Activated T-cell treated with anti-CD3 and anti-CD28 coated beads for 1 hour (primary cell): ENCODE data around the gene UPK2.
"Not testable (repeated sequence)": the region's sequence is repeated elsewhere in the genome, so short reads cannot be mapped to it uniquely, and the experiment has no call there.

Source experiments
- DNase-seq: peaks from one replicate; pipeline ENCODE4 v3.0.0-alpha.2; 2020; ENCODE audit warnings: low read depth

Gene UPK2

DNA sequence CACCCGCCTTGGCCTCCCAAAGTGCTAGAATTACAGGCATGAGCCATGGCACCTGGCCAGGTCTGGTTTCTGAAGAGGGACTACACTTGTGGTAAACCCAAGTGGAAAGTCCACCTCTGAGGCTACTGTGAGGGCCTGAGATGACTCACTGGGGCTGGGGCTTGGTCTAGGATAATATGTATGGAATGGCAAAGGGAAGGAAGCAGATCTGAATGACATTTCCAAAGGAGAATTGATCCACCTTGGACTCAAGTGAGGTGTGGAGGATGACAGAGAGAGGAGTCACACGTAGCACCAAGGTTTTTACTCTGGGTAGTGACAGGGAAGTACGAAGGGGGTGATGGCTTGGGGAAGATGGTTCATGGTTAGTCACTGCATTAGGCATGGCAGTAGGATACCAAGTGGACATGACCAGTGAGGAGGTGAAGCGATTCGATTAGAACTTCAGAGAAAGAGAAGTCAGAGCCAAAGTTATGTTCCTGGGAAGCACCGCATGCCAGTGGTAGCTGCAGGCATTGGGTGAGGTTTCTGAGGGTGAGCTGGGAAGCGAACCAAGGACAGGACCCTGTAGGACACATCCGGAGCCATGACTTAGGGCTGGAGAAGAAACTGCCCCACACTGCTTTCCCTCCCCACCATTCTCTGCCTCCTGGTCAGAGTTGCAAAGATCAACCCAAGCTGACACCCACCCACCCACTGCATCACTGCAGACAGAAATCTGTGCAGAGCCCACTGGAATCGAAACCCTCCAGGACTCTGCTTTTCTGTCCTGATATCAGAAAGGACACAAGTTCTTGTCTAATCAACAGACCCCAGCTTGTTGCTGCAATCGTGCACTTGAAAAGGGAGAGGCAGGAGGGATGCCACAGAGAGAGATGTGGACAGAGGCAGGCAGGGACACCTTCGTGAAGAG, 17.4 kb upstream of the UPK2 start:
- DNase-seq = no peak

DNA sequence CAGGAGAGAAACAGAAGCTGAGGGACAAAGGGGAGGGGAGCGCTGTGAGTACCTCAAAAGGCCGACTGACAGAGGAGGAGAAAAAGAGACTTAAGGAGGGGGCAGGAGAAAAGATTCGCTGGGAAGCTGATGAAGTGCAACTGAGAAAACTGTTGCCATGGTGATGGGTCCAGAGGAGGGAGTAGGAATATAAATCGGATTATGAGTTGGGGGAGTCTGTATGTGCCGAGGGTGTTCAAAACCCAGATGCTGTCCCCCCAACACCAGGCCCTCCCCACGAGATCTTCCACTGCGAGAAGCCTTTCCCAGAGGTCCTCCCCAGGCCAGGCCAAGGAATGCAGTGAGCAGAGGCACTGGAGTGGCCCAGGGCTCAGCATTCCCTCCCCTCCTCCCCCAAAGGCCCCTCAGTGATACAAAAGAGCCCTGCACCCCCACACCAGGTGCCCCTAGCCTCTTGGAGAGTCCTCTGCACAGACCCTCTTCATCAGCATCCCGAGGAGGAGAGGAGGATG, 16.6 kb upstream of the UPK2 start:
- no peak for DNase-seq

DNA sequence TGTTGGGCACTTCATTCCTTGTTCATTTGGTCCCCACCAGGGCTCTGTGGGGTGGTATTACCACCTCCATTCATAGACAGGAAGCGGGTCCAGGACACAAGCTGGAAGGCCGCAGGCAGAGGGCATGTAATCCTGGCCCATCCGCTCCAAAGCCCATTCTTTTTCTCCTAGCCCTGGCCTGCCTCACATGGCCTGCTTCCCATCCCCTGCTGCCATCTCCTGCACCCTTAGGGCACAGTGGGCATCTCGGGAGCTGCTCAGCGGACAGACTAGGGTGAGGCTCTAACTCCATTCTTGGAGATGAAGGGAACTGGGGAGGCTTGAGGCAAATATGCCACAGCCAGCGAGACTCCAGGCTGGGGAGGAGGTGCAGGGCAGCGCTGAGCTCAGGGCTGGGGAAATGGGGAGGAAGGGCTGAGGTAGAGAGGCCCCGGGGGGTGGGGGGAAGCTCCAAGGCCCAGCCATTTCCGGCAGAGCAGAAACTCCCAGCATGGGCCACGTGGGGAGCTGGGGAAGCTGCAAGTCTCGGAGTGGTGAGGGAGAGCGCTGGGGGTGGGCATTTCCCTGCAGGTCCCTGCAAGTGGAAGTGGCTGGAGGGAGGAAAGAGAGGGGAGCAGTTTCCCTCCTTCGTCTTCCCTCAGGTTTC, 16.0 kb upstream of the UPK2 start:
- DNase-seq = no peak

DNA sequence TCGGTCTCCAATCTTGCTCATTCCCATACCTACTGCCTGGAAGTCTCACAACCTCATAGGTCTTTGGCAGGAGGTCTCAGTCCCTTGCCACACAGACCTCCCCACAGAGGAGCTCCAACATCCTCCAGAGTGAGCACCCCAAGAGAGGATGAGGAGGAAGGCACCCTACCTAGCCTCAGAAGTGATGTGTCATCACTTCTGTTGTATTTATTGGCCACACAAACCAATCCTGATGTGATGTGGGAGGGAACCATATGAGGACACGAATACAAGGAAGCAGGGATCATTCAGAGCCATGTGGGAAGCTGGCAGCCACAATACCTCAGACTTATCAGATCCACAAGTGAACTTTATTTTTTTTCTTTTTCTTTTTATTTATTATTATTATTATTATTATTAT, 9.0 kb upstream of the UPK2 start:
- DNase-seq = no peak

DNA sequence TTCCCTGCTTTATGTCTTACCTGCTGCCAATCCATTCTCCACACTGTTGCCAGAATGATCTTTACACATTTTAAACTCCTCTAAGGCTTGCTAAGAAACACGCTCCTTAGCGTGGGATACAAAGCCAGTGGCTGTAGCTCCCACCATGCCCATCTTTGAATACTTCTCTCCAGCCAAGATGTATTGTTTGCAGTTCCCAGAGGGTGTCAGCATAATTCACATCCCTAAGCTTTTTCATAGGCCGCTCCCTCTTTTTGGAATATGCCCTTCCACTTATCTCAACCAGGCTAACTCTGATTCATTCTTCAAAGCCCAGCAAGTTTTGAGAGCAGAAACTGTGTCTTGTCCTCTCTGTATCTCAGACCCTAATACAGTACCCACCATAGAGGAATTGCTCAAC, 8.1 kb upstream of the UPK2 start:
- no peak for DNase-seq

DNA sequence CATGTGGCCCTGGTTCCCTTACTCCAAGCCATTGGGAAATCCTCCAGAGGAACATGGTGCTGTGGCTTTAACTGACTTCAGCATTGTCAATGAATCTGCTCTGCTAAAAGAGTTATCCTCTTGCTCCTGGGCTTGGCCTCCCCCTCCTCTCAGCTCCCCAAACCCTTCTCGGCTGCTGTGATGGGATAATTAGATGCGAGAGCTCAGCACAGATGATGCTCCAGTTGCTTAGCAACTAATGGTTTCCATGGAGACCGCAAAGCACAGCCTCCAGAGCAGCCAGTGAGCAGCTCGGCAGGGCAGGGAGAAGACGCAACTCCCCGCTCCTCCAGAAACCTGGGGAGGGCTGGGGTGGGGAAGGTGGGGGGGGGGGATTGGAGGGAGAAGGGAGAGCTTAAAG, 2.8 kb upstream of the UPK2 start:
- no peak for DNase-seq

DNA sequence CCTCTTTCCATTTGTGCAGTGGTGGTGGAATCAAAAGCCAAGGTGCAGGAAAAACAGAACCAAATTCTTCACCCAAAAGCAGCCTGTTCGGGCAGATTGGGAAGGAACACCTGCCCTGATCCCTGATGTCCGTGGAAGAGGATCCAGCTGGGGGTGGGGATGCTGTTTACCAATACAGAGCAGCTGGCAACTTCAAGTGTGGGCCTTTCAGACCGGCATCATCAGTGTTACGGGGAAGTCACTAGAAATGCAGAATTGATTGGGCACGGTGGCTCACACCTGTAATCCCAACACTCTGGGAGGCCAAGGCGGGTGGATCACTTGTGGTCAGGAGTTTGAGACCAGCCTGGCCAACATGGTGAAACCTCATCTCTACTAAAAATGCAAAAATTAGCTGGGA, 2.1 kb upstream of the UPK2 start:
- DNase-seq = not testable (repeated sequence)

DNA sequence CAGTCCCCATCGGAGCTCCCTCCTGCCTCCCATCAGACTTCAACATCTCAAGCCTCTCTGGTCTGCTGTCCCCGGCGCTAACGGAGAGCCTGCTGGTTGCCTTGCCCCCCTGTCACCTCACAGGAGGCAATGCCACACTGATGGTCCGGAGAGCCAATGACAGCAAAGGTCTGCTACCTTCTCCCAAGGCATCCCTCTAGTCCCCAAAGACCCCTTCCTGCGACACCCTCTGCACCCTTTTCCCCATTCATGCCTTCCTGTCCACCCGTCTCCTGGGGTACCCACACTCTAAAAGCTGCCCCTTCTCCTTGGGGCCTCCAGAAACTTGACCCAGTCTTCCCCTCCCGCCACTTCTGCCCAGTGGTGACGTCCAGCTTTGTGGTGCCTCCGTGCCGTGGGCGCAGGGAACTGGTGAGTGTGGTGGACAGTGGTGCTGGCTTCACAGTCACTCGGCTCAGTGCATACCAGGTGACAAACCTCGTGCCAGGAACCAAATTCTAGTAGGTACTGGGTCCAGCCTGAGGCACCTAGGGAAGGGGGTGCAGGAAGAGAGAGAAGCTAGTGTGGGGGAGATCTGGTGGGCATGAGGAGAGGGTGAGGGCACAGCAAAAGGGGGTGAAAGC, 860 bp downstream of the UPK2 start:
- DNase-seq = no peak

DNA sequence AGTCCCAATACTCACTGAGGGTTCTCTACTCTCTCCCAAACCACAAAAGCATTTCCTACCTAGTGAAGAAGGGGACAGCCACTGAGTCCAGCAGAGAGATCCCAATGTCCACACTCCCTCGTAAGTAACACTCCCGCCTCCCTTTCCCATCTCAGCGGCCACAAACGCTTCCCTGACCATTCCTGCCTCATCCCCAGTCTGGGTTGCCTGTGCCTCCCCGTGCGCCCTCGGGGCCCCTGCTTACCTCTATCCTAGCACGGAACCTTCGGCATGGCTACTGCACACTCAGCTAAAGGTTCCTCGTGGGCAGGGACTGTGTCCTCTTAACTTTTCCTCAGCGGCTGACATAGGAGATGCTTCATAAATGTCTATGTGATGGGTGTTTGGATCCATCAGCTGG, 1.5 kb downstream of the UPK2 start:
- DNase-seq = no peak

DNA sequence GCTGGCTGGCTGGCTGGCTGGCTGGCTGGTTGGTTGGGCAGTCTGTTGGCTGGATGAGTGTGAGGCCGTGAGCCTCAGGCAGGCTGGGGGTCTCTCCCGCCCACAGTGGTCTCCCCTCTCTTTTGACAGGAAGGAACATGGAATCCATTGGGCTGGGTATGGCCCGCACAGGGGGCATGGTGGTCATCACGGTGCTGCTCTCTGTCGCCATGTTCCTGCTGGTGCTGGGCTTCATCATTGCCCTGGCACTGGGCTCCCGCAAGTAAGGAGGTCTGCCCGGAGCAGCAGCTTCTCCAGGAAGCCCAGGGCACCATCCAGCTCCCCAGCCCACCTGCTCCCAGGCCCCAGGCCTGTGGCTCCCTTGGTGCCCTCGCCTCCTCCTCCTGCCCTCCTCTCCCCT, 1.9 kb downstream of the UPK2 start:
- DNase-seq = no peak

DNA sequence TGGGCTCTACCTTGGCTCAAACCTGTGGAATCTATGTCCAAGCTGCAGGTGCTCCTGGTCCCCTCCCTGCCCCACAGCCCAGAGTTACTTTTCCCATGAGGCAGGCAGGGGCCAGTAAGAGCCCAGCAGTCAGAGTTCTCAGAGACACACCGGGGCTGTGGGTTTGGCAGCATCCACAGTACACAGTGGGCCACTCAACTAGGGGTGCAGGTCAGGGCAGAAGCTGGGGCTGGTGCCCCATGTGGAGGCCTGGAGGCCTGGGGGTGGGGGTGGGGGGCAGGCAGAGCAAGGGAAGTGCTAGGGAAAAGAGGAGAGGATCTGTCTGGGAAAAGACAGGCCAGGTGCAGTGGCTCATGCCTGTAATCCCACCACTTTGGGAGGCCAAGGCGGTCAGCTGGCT, 2.5 kb downstream of the UPK2 start:
- no peak for DNase-seq

DNA sequence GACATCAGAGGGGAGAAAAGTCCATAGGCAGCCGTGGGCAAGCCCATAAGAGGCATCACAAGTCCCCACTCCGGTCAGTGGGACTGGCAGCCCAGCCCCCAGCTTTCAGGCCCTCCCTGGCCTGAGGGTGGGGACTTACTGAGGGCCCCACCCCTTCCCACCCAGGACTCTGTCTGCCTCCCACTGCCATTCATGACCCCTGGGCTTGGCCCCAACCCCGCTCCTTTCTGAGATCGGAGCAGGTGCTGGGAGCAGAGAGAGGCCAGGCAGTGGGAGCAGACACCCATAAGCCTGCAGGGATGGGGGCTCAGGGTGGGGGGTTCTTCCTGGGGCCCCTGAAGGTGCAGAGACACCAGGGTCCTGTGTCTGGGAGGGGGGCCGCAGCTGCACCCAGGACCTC, 5.1 kb downstream of the UPK2 start:
- DNase-seq = no peak

DNA sequence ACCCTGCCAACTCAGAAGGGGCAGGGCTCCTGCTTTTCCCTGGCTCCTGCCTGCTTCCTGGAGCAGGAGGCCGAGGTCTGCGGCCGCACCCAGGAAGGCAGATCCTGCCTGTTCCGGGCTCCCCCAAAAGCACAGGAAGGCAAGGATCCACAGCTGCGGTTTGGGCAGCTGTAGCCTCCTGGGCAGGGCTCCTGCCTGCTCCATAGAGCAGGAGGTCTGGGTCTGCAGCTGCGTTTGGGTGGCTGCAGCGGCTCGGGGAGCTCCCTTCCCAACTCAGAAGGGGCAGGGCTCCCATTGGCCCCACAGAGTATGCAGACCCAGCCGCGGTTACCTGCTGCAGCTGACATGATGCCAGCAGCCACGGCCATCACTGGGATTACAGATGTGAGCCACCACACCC, 5.5 kb downstream of the UPK2 start:
- no peak for DNase-seq

DNA sequence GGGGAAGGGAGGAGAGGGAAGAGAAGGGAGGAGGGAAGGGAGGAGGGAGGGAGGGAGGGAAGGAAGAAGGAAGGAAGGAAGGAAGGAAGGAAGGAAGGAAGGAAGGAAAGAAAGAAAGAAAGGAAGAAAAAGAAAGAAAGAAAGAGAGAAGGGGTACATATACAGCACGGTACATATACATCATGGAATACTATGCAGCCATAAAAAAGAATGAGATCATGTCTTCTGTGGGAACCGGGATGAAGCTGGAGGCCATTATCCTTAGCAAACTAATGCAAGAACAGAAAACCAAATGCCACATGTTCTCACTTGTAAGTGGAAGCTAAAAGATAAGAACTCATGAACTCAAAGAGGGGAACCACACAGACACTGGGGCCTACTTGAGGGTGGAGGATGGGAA, 13.4 kb downstream of the UPK2 start:
- DNase-seq = not testable (repeated sequence)

DNA sequence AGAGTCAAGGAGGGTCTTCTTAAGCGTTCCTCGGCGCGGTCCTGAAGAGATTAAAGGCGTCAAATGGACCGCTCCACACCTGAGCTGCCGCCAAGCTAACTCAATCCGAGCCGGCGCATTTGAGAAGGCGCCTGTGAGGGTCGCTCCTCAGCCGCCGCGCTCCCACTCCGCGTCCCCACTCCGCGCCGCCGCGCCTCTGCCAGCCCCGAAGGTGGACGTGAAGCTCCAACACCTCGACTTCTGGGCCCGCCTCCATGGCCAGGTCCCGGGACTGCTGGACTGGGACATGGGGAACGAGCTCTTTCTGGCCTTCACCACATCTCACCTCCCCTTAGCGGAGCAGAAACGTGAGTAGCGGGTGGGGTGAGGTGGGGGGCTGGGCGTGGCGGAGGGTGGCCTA, 15.5 kb downstream of the UPK2 start, which contains the start of gene FOXR1:
TSS of gene FOXR1 (plus strand) at position 116 of the 400 bp plus-strand sequence. CDS start at position 287, 171 bp downstream.
- no peak for DNase-seq

DNA sequence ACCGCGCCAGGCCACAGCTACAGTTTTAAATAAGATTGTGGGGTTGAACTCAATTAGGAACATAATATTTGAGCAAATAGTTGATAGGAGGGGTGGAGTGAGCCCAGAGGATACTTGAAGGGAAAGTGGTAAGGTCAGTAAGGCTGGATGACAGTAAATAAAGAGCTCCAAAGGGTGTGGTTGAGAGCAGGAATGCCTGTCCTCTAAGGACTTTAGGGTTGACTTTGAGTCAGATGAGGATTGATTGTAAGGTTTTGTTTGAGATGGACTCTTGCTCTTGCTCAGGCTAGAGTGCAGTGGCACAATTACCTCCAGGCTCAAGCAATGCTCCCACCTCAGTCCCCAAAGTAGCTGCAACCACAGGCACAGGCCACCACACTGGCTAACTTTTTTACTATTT, 17.9 kb downstream of the UPK2 start:
- DNase-seq = no peak

DNA sequence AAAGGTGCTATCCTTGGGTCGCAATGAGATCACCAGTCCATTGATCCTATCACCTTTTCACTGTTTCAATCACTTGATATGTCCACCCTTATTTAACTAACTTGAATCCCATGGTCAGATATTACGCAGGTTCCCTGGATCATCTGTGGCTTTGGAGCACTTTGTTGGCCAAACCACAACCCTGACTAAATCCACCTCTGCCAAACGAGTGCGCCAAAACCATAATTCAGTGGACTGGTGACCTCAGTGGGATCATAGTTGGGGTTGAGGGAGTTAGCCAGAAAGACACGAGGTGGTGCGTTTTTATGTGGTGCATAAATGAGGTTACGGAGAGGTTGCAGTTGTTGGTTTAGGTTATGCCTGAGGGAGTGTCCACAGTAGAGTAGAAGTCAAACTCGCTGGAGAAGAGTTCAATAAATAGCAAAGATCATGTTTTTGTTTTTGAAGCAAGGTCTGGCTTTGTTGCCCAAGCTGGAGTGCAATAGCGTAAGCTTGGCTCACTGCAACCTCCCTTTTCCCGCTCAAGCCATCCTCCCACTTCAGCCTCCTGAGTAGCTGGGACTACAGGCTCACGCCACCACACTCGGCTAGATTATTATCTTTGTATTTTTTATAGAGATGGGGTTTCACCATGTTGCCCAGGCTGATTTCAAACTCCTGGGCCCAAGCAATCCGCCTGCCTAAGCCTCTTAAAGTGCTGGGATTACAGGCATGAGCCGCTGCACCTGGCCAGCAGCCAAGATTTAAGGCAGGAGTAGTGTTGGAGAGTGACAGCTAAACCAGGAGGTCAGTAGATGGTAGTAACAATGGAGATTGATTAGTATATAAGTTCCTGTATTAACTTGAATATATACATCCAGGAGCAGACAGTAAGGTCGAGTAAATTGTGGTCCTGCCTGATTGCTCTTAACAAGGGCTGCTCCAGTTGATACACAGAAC, 19.9 kb downstream of the UPK2 start:
- DNase-seq = no peak

DNA sequence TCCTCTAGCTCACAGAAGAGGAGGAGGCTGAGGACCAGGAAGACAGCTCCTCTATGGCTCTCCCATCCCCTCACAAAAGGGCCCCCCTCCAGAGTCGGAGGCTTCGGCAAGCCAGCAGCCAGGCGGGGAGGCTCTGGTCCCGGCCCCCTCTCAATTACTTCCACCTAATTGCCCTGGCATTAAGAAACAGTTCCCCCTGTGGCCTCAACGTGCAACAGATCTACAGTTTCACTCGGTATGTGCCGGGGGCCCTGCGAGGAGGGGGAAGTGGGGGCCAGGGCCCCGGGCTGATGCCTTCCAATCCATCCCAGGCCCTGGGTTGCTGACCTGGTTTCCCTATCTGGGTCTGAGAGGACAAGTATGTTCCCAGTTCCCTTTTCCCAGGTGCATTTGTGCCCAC, 23.3 kb downstream of the UPK2 start:
- DNase-seq = no peak

DNA sequence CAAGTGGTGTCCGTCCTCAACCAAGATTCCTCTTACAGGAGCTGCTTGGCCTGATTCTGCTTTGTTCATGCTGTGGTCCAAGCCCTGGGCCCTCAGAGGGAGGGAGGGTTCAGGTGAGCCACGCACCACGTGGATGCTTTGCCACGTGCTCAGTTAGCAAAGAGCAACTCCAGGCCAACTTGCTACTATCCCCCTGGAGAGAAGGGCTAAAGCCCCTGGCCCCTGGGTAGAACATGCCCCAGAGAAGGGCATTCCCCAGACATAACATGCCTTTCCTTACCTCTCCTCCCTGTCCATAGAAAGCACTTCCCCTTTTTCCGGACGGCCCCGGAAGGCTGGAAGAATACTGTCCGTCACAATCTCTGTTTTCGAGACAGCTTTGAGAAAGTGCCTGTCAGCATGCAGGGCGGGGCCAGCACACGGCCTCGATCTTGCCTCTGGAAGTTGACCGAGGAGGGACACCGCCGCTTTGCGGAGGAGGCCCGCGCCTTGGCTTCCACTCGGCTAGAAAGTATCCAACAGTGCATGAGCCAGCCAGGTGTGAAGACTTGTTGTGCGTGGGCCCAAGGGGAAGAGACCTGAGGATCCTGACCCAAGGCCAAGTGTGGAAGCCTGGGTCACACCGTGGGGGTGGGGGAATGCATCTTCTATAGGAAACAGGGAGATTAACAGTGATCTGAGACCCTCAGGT, 24.2 kb downstream of the UPK2 start:
- DNase-seq = no peak

DNA sequence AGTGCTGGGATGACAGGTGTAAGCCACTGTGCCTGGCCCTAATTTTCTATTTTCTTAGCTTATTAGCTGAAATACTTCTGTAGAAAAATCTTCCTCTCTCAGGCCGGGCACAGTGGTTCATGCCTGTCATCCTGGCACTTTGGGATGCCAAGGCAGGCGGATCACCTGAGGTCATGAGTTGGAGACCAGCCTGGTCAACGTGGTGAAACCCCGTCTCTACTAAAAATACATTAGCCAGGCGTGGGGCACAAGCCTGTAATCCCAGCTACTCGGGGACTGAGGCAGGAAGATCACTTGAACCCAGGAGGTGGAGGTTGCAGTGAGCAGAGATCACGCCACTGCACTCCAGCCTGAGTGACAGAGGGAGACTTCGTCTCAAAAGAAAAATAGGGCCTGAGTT, 28.2 kb downstream of the UPK2 start:
- DNase-seq = not testable (repeated sequence)

DNA sequence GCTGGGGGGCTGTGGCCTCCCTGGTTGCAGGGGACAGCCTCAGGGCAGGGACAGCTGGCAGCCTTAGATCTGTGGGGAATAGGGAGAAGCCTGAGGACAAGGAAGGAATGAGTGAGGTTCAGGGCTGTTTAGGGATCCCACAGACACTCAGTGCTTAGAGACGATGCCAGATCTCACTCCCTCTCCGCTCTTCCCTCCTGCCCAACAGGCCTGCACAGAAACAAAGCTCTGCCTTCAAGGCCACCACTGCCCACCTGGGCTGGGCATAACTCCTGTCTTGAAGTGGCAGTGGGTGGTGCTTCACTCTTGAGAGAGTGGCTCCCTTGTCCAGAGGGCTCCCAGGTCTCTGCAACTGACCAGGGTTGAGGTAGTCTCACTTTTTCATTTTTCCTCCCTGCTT, 28.7 kb downstream of the UPK2 start:
- DNase-seq = no peak
